GM12891 (cell line): ENCODE results near the gene ELAVL4.
A peak's percentile ranks its signal among the peaks of the same experiment; 100 is the strongest.

Source experiments
- DNase-seq: peaks from one replicate; pipeline ENCODE4 v3.0.0; 2011; ENCODE audit warnings: low spot score; ENCODE audit not compliant: insufficient read length
- FAIRE-seq: peaks from 2 replicates; lab custom pipeline; 2011; peaks lifted over from hg19 to GRCh38; lab: Jason Lieb, UNC
- PAX5 ChIP-seq: IDR thresholded peaks from 2 replicates; pipeline ENCODE4 v1.6.1; 2011; ENCODE audit warnings: low read length, moderate library complexity, mild to moderate bottlenecking; ENCODE audit not compliant: insufficient read depth, severe bottlenecking
- POLR2A ChIP-seq: IDR thresholded peaks from 2 replicates; pipeline ENCODE4 v1.6.1; 2011; ENCODE audit warnings: low read depth, low read length, control low read depth
- POLR2AphosphoS5 ChIP-seq: IDR thresholded peaks from 2 replicates; pipeline ENCODE4 v1.6.1; 2011; ENCODE audit warnings: low read depth, low read length, control low read depth
- POU2F2 ChIP-seq: IDR thresholded peaks from 2 replicates; pipeline ENCODE4 v1.6.1; 2011; ENCODE audit warnings: low read depth, mild to moderate bottlenecking, control low read depth, low read length, moderate library complexity
- SPI1 ChIP-seq: IDR thresholded peaks from 2 replicates; pipeline ENCODE4 v1.6.1; 2011; ENCODE audit warnings: low read depth, low read length, control low read depth
- TAF1 ChIP-seq: IDR thresholded peaks from 2 replicates; pipeline ENCODE4 v1.6.1; 2011; ENCODE audit warnings: low read depth, low read length, control low read depth

ELAVL4 gene

DNA sequence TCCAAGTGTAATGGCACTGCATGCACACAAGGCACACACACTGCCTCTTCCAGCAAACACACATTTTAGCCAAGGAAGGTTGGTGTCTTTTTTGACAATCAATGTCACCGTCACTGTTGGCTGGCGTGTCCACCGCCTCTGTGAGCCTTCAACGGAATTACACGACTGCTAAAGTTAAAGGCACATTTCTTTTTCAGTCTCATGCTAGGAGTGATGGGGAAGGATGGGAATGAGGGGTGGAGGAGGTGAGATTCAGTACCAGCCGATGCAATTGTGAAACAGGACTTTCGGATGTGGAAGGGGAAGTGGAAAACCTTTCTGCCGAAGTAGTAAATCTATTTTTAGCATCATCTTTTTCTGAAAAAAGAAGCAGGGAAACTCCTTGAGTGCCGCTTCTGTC is 1.4 kb downstream of the ELAVL4 start:
- DNase-seq (no peak), FAIRE-seq (no peak)
- TF ChIP-seq POU2F2 (no peak), SPI1 (peak; percentile 30; the same call in 1 of the 2 replicates)

DNA sequence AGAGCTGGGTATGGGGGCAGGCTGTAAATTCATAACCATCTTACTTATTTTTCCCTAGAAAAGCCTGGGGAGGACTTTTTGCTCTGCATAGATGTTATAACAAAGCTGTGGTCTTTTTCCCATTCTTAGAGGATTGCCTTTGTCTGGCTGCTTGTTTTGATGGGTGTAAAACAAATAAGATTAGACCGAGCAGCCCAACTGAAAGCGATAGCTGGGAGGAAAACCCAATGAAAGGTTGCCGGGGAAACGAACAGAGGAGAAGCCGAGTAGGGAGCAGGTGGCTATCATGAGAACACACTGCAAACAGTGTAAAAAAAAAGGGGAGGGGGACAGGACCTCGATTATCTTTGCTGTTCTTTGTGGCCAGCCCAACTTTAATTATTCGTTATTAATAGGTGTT is 1.9 kb downstream of the ELAVL4 start:
- no peak for FAIRE-seq
- TF ChIP-seq POLR2A (no peak), SPI1 (no peak), POU2F2 (no peak), TAF1 (no peak), PAX5 (no peak), POLR2AphosphoS5 (no peak)
- no peak for DNase-seq

DNA sequence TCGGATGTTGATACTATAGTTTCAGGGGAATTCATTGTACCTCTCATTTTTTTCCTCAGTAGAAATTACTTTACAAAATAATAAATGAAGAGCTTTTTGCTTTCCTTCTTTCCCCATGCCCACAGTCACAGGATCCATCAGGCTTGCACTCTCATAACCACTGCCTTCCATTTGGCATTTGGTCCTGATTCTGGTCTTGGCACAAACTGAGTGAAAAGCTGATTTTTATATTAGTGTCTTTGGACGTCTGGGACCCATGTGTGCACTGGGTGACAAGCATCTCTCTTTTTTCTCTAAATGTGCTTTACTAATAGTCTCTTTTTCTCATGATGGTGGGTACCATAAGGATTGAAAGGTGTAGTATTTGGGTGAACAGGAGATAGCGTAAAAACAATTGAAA is 2.8 kb downstream of the ELAVL4 start:
- TF ChIP-seq POLR2AphosphoS5 (no peak), POLR2A (no peak), POU2F2 (no peak), PAX5 (no peak), TAF1 (no peak), SPI1 (no peak)
- DNase-seq (no peak), FAIRE-seq (no peak)

DNA sequence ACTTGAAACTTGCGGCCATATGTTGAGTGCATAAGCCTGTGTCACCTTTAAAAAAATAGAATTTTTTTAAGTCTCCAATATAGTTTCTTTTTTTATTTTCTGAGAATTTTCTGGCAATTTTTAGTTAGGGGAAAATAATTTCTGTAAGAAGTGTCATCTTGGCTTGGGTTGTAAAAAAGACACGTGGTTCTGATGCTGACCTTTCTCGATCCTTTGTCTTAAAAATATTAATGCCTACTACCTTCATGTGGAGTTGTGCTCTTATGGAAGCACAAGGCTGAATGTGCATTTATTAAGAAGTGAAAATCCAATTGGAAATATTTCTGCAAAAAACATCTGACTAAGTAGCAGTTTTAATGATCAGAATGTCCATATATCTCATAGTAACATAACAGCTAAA is 3.5 kb downstream of the ELAVL4 start:
- TF ChIP-seq POU2F2 (no peak), POLR2A (no peak), SPI1 (no peak), PAX5 (no peak), POLR2AphosphoS5 (no peak), TAF1 (no peak)
- no peak for DNase-seq
- FAIRE-seq = no peak

DNA sequence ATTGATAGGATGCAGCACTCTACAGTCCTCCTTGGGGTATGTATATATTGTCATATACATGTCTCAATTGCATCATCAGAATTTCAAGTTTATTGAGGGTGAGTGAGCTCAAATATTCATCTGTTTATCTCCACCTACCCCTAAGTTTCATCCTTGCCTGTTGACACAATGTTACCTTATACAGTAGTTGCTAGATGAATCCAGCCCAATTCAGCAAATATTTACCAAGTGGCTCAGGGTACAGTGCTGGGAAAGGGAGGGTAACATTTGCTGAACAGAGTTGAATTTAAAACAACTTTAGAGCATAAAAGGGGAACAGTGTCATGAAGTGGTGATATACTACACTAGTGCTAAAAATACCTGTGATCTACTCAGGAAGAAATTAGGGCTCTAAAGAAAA is 14.4 kb downstream of the ELAVL4 start:
- no peak for FAIRE-seq
- DNase-seq = no peak
- TF ChIP-seq POU2F2 = no peak
- no peak for TF ChIP-seq SPI1
- no peak for TF ChIP-seq TAF1
- no peak for TF ChIP-seq PAX5
- TF ChIP-seq POLR2A = no peak
- TF ChIP-seq POLR2AphosphoS5 = no peak

DNA sequence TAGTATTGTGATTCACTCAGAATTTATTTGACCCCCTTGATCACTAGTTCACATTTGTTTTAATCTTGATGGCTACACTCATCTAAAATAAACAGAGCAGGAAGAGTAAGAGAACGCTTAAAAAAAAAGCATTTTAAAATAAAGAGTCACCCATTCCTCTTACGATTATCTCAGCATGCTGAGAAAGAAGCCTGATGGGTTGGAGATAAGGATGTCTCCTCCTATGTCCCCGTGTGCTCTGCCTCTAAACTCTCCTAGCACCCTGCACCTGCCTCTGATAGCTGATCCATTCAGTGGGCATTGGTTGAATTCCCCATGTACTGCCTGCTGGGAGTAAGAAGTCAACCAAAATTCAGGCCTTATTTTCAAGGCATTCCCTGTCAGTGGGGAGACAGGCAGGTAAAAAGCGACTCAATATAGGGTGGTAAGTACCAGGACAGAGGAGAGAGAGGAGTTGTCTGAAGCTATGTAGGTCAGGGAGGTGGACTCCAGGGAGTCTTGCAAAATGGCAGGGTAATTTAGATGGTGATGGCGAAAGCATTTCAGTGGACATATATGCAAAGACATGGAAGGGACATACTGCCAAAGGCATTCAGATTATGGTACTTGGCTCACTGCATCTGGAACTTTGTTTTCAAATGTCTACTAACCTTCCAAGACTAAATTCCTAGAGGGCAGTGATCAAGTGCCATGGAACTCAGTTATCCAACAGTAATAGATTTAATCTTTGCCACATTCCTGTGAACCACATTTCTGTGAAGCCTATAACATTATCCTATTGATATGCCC is 18.4 kb downstream of the ELAVL4 start:
- DNase-seq = no peak
- no peak for TF ChIP-seq POLR2AphosphoS5
- TF ChIP-seq POLR2A = no peak
- no peak for TF ChIP-seq TAF1
- no peak for TF ChIP-seq SPI1
- no peak for FAIRE-seq

DNA sequence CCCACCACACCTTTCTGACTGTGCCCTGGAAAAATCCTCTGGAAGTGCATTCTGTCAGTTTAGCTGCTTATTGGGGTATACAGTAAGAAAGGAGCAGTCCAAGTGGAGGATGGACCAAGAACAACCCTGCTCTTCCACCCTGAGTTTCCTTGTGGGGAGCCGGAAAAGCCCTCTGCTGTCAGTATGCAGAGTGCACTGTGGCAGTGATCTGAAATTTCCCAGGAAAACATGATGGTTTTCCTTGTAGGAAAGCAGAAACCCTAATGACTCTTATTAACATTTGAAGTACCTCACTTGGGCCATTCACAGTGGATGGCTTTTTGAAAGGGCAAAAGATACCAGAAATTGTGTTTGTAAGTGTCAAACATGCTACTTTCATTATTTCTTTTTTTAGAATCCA is 20.5 kb downstream of the ELAVL4 start:
- TF ChIP-seq PAX5 (no peak), POLR2A (no peak), POLR2AphosphoS5 (no peak), TAF1 (no peak), POU2F2 (no peak), SPI1 (no peak)
- FAIRE-seq (no peak), DNase-seq (no peak)

DNA sequence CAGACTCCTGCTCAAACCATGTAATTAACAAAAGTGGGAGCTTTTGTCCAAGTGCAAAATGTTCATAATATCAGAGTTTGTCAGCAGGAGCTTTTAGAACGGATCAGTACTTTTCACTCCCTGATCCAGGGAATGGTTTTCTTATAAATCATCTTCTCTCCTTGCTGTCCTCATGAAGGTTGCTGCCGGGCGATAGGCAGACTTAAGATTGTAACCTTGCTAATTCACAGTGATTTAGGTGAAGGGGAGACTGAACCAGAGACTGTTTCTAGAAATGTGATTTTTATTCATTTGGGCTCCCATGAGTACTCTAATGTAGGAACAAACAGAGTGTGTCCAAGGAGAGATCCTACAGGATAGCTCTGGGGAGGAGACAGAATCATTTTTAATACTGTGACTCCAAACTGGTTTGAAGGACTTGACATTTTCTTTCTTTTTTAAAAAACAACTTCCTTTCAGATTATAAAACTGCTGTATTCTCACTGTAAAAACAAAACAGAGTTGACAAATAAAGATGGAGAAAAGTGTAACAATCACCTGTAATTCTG is 23.7 kb downstream of the ELAVL4 start:
- FAIRE-seq = no peak
- no peak for DNase-seq
- TF ChIP-seq POU2F2 = no peak
- no peak for TF ChIP-seq TAF1
- TF ChIP-seq SPI1 = no peak
- TF ChIP-seq PAX5 = no peak
- no peak for TF ChIP-seq POLR2AphosphoS5
- no peak for TF ChIP-seq POLR2A

DNA sequence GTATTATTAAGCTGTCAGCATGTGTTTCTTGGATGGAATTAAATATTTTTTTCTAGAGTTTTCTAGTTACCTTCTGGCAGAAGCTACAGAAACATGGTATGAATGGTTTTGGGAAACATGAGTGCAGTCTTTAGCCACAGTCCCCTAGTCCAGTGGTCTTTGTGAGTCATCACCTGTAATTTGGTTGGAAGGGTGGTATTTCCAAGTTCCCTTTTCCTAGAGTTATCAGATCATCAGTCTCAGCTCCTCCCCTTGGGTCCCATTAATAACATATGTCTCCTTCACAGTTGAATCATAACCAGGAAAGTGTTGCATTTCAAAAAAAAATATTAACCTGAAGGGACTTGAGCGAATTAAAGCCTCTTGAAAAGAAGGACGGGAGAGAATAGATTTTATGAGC is 27.0 kb downstream of the ELAVL4 start:
- no peak for DNase-seq
- TF ChIP-seq POLR2AphosphoS5 = no peak
- no peak for TF ChIP-seq TAF1
- no peak for TF ChIP-seq PAX5
- TF ChIP-seq POLR2A = no peak
- TF ChIP-seq SPI1 = no peak
- no peak for TF ChIP-seq POU2F2
- no peak for FAIRE-seq
